H1 (cell line): ENCODE measurements around the gene RASSF3. TPM values are rescaled to one million over a fixed set of nuclear protein-coding genes. Genes with fewer than 3 reads are reported as not detected.

Experiments
- CTCF ChIA-PET: fragments of 300-600 bp; sonication (Branson Sonifier 250); formaldehyde crosslinking; loops from one replicate; lab custom pipeline; 2021; ENCODE audit not compliant: partially characterized antibody; lab: Charles Lee
- POLR2A ChIA-PET: fragments of 300-600 bp; sonication (Branson Sonifier 250); formaldehyde crosslinking; loops from one replicate; lab custom pipeline; 2021; ENCODE audit warnings: inconsistent platforms; ENCODE audit not compliant: partially characterized antibody; lab: Charles Lee
- DNase-seq, 2 experiments: peaks; one replicate each; pipeline versions ENCODE4 v3.0.0 to v3.0.0-alpha.2; 2010 to 2022; ENCODE audit warnings: low spot score in 2 of 2, low read depth in 1 of 2, mixed read lengths in 1 of 2
- FAIRE-seq: peaks from 2 replicates; lab custom pipeline; 2011; peaks lifted over from hg19 to GRCh38; lab: Jason Lieb, UNC
- H2AFZ ChIP-seq: 2 replicates; pipeline ENCODE4 v1.8.1; 2012; ENCODE audit warnings: low read length, inconsistent platforms
- H2AK5ac ChIP-seq: 2 replicates; pipeline ENCODE4 v1.6.1; 2013; ENCODE audit warnings: low read depth, low read length
- H2BK120ac ChIP-seq: replicated peaks from 2 replicates; pipeline ENCODE3; 2013; ENCODE audit warnings: low read depth, low read length, inconsistent platforms
- H2BK12ac ChIP-seq: 2 replicates; pipeline ENCODE4 v1.6.1; 2013; ENCODE audit warnings: low read depth, low read length
- H2BK15ac ChIP-seq: 2 replicates; pipeline ENCODE4 v1.6.1; 2013; ENCODE audit warnings: low read length
- H2BK20ac ChIP-seq: 2 replicates; pipeline ENCODE4 v1.6.1; 2013; ENCODE audit warnings: low read length
- H2BK5ac ChIP-seq: 2 replicates; pipeline ENCODE4 v1.6.1; 2013; ENCODE audit warnings: low read depth, low read length
- H3K14ac ChIP-seq: 2 replicates; pipeline ENCODE4 v1.6.1; 2013; ENCODE audit warnings: inconsistent platforms; ENCODE audit not compliant: insufficient read length
- H3K18ac ChIP-seq: 2 replicates; pipeline ENCODE4 v1.6.1; 2013; ENCODE audit warnings: low read length; ENCODE audit errors: extremely low read depth
- H3K23ac ChIP-seq: 2 replicates; pipeline ENCODE4 v1.6.1; 2013; ENCODE audit warnings: inconsistent platforms; ENCODE audit not compliant: insufficient read length
- H3K23me2 ChIP-seq: 2 replicates; pipeline ENCODE4 v1.6.1; 2013; ENCODE audit warnings: low read depth, low read length
- H3K27ac ChIP-seq: 2 replicates; pipeline ENCODE4 v1.6.1; 2011; ENCODE audit warnings: low read depth, low read length, inconsistent platforms
- H3K27me3 ChIP-seq, 4 experiments: replicated peaks in 1 of 4; 1 replicate in 1 of 4; 2 replicates in 3 of 4; pipeline versions ENCODE4 v1.6.1 to v1.8.1; 2011 to 2013; ENCODE audit warnings: low read length in 3 of 4, mild to moderate bottlenecking in 3 of 4, inconsistent platforms in 2 of 4, mixed read lengths in 2 of 4, moderate library complexity in 1 of 4; ENCODE audit not compliant: control insufficient read depth in 3 of 4, insufficient read depth in 3 of 4; ENCODE audit errors: extremely low read depth in 1 of 4
- H3K36me3 ChIP-seq, 4 experiments: 2 replicates each; pipeline versions ENCODE4 v1.6.1 to v1.8.1; 2011 to 2013; ENCODE audit warnings: mild to moderate bottlenecking in 4 of 4, low read length in 3 of 4, moderate library complexity in 2 of 4, control low read depth in 1 of 4, inconsistent platforms in 1 of 4; ENCODE audit not compliant: insufficient read depth in 4 of 4, control insufficient read depth in 2 of 4
- H3K4ac ChIP-seq: replicated peaks from 2 replicates; pipeline ENCODE3; 2013; ENCODE audit warnings: low read length, low read depth, mixed read lengths, inconsistent platforms; ENCODE audit not compliant: insufficient read length
- H3K4me1 ChIP-seq, 4 experiments: replicated peaks in 1 of 4; 1 replicate in 1 of 4; 2 replicates in 3 of 4; pipeline versions ENCODE4 v1.6.1 to v1.8.1; 2011 to 2013; ENCODE audit warnings: low read length in 3 of 4, inconsistent platforms in 2 of 4, mixed read lengths in 1 of 4; ENCODE audit not compliant: insufficient read depth in 4 of 4, control insufficient read depth in 3 of 4
- H3K4me2 ChIP-seq, 2 experiments: 2 replicates each; pipeline versions ENCODE4 v1.6.1 to v1.8.1; 2011 to 2013; ENCODE audit warnings: low read depth in 2 of 2, low read length in 2 of 2, control low read depth in 1 of 2, inconsistent platforms in 1 of 2, mild to moderate bottlenecking in 1 of 2; ENCODE audit not compliant: insufficient read depth in 1 of 2
- H3K4me3 ChIP-seq, 4 experiments: fragments of 200-600, 300-600 bp in 1 of 4; sonication (generic), shearing (Covaris generic), sonication (Bioruptor Twin) in 1 of 4; 2 replicates each; pipeline versions ENCODE4 v1.5.1 to v1.8.1; 2011 to 2016; ENCODE audit warnings: low read length in 4 of 4, low read depth in 3 of 4, control low read depth in 2 of 4, inconsistent platforms in 2 of 4, mild to moderate bottlenecking in 2 of 4, mixed read lengths in 1 of 4, moderate library complexity in 1 of 4; ENCODE audit not compliant: insufficient read depth in 2 of 4; ENCODE audit errors: extremely low read depth in 1 of 4
- H3K56ac ChIP-seq: replicated peaks from 2 replicates; pipeline ENCODE3; 2013; ENCODE audit warnings: low read depth, mild to moderate bottlenecking, mixed read lengths, low read length, inconsistent platforms; ENCODE audit not compliant: insufficient read length
- H3K79me1 ChIP-seq: 2 replicates; pipeline ENCODE4 v1.6.1; 2013; ENCODE audit warnings: low read depth, low read length, control low read depth
- H3K79me2 ChIP-seq, 2 experiments: 2 replicates each; pipeline versions ENCODE4 v1.6.1 to v1.8.1; 2012 to 2013; ENCODE audit warnings: low read length in 2 of 2, mild to moderate bottlenecking in 2 of 2, inconsistent platforms in 1 of 2; ENCODE audit not compliant: insufficient read depth in 2 of 2, control insufficient read depth in 1 of 2
- H3K9ac ChIP-seq, 4 experiments: replicated peaks in 1 of 4; 1 replicate in 1 of 4; 2 replicates in 3 of 4; pipeline versions ENCODE4 v1.6.1 to v1.8.1; 2011 to 2013; ENCODE audit warnings: low read depth in 3 of 4, low read length in 3 of 4, control low read depth in 2 of 4, mild to moderate bottlenecking in 2 of 4, moderate library complexity in 2 of 4, inconsistent platforms in 1 of 4; ENCODE audit errors: extremely low read depth in 1 of 4
- H3K9me3 ChIP-seq, 2 experiments: 2 replicates each; pipeline versions ENCODE4 v1.6.1 to v1.8.1; 2012 to 2013; ENCODE audit warnings: mild to moderate bottlenecking in 2 of 2, moderate library complexity in 2 of 2, control low read depth in 1 of 2, inconsistent platforms in 1 of 2, low read depth in 1 of 2, low read length in 1 of 2, mixed read lengths in 1 of 2; ENCODE audit not compliant: insufficient read depth in 2 of 2
- H4K20me1 ChIP-seq, 2 experiments: replicated peaks in 1 of 2; 2 replicates each; pipeline versions ENCODE3 to v1.8.1; 2011 to 2013; ENCODE audit warnings: inconsistent platforms in 2 of 2, low read length in 2 of 2, mild to moderate bottlenecking in 1 of 2; ENCODE audit not compliant: insufficient read depth in 2 of 2, control insufficient read depth in 1 of 2
- H4K5ac ChIP-seq: 2 replicates; pipeline ENCODE4 v1.6.1; 2013; ENCODE audit warnings: low read length, low read depth, mixed read lengths, inconsistent platforms; ENCODE audit not compliant: insufficient read length
- H4K8ac ChIP-seq: 2 replicates; pipeline ENCODE4 v1.8.0; 2013; ENCODE audit warnings: mild to moderate bottlenecking, moderate library complexity, low read length, inconsistent platforms; ENCODE audit not compliant: insufficient read depth; ENCODE audit errors: extremely low read depth
- H4K91ac ChIP-seq: replicated peaks from 2 replicates; pipeline ENCODE3; 2013; ENCODE audit warnings: low read length, mixed read lengths, inconsistent platforms; ENCODE audit not compliant: insufficient read length
- EGR1 ChIP-seq: IDR thresholded peaks from 2 replicates; pipeline ENCODE4 v1.6.1; 2011; ENCODE audit warnings: low read depth, low read length, borderline replicate concordance
- GABPA ChIP-seq: IDR thresholded peaks from 2 replicates; pipeline ENCODE4 v1.6.1; 2011; ENCODE audit warnings: mild to moderate bottlenecking, low read length, moderate library complexity, borderline replicate concordance; ENCODE audit not compliant: insufficient read depth
- POU5F1 ChIP-seq: IDR thresholded peaks from 2 replicates; pipeline ENCODE4 v1.6.1; 2011; ENCODE audit warnings: low read depth, mild to moderate bottlenecking, low read length, moderate library complexity
- WGBS, 2 experiments: shearing (Covaris generic) in 1 of 2; methylation state at CpG; one replicate each; pipeline versions ENCODE4 v1.1.6 to v1.1.7; 2013 to 2015; ENCODE audit warnings: low lambda C conversion rate in 2 of 2, mixed read lengths in 2 of 2, inconsistent platforms in 1 of 2, low coverage in 1 of 2, missing lambda C conversion rate in 1 of 2; ENCODE audit not compliant: insufficient replicate concordance in 2 of 2, insufficient coverage in 1 of 2, insufficient read length in 1 of 2; ENCODE audit errors: extremely low coverage in 1 of 2, missing lambda C conversion rate in 1 of 2; 5-methylcytosine and 5-hydroxymethylcytosine counted together
- polyA plus RNA-seq, 7 experiments: library from polyadenylated mRNA; depleted of rRNA in 3 of 7; stranded (reverse) in 5 of 7; unstranded in 2 of 7; fragments of >200 nt in 5 of 7; fragments of 200-250 nt in 2 of 7; gene quantifications; 1 replicate in 5 of 7; 2 replicates in 1 of 7; 4 replicates in 1 of 7; pipeline versions ENCODE4 v1.2.1 to v1.2.3, GENCODE V29; 2011 to 2013; ENCODE audit warnings: missing spikeins in 2 of 7, mixed read lengths in 2 of 7
- total RNA-seq: library from RNA; stranded (reverse); fragmentation: NEBNext Ultra II Directional; extraction: Animal tissue kit (Norgen Biotek cat#: 25700); gene quantifications from 2 replicates; pipeline ENCODE4 v1.2.1, GENCODE V29; 2021

The RASSF3 gene
- total and polyA plus RNA-seq, 2 of the 8 experiments (the other 6 are each of a cell fraction or from before 2014, with no cell fraction given), result 19.1 to 64.3 TPM

GRCh38 chr12:64650762-64651161, 40.5 kb downstream of the RASSF3 start:
- TF ChIP-seq GABPA (no peak), POU5F1 (no peak), EGR1 (no peak)

More at GRCh38 chr12:64650762-64651161, 40.5 kb downstream of the RASSF3 start:
- no peak overlapping the region for H2BK15ac ChIP-seq
- no peak overlapping the region for H2AK5ac ChIP-seq
- no peak overlapping the region for H4K5ac ChIP-seq
- ChIA-PET CTCF (interaction anchor here (0.6 to 1.0 kb wide), 2 partner anchors 91 to 109 kb away, joined by 3 read pairs; no protein-coding TSS in a partner anchor), POLR2A (interaction anchor here (0.6 to 0.7 kb wide), 2 partner anchors 40 to 41 kb away, joined by 3 read pairs; no protein-coding TSS in a partner anchor)
- H3K9me3 ChIP-seq, result no peaks in the 10 kb centered on the region
- no peak overlapping the region for H4K91ac ChIP-seq
- H2AFZ ChIP-seq, result no peak overlapping the region
- H2BK5ac ChIP-seq, result no peak overlapping the region
- H4K8ac ChIP-seq, result no peak overlapping the region
- no peak overlapping the region for H3K4me2 ChIP-seq
- 88% methylated on average over 4 of the region's 4 CpGs; no CpG with 5 or more reads in 1 of the 2 experiments for WGBS, 2 experiments
- no peak overlapping the region for H2BK12ac ChIP-seq
- no peak overlapping the region for H3K56ac ChIP-seq
- FAIRE-seq (no peak), DNase-seq (no peak)
- peaks cover 6 to 8% of the 10 kb centered on the region in 2 experiments for H4K20me1 ChIP-seq
- H3K9ac ChIP-seq, result no peak overlapping the region
- no peak overlapping the region for H3K23ac ChIP-seq
- H3K36me3 ChIP-seq, result no peaks in the 10 kb centered on the region
- no peak overlapping the region for H3K27ac ChIP-seq
- no peaks in the 10 kb centered on the region for H3K27me3 ChIP-seq
- no peak overlapping the region for H2BK20ac ChIP-seq
- H3K4me3 ChIP-seq, result no peak overlapping the region
- no peak overlapping the region for H3K14ac ChIP-seq
- peaks cover 11% of the 10 kb centered on the region; the same call in 1 of the 2 replicates for H3K79me1 ChIP-seq
- no peak overlapping the region for H3K4ac ChIP-seq
- peaks cover 0 to 10% (median 4%) of the 10 kb centered on the region in 4 experiments; a peak in 4 of 7 replicates for H3K4me1 ChIP-seq
- no peak overlapping the region for H3K18ac ChIP-seq
- H2BK120ac ChIP-seq, result no peak overlapping the region
- peaks cover 11 to 76% of the 10 kb centered on the region in 2 experiments for H3K79me2 ChIP-seq
- H3K23me2 ChIP-seq, result no peaks in the 10 kb centered on the region
